Measurements from ENCODE around the gene LENEP. TPM values are rescaled to one million over a fixed set of nuclear protein-coding genes. Genes with fewer than 3 reads are reported as not detected.

LENEP gene
- total RNA-seq, 1 experiment from 2014 or later: not detected

Other genes starting within 250 kb of the LENEP start
- 0.38 and 2.8 TPM in 2 replicates for gene KCNN3, start 123.3 kb upstream of the LENEP start, total RNA-seq (2014; rRNA removed)
- gene PMVK, start 56.9 kb upstream of the LENEP start, total RNA-seq (2014; rRNA removed): 8.0 and 9.1 TPM in 2 replicates
- 94.5 and 141 TPM in 2 replicates for gene PBXIP1, start 37.5 kb upstream of the LENEP start, total RNA-seq (2014; rRNA removed)
- gene PYGO2, start 31.8 kb upstream of the LENEP start, total RNA-seq (2014; rRNA removed): 21.6 and 24.5 TPM in 2 replicates
- 325 and 337 TPM in 2 replicates for gene SHC1, start 22.8 kb upstream of the LENEP start, total RNA-seq (2014; rRNA removed)
- gene CKS1B, start 18.9 kb upstream of the LENEP start, total RNA-seq (2014; rRNA removed): 164 and 175 TPM in 2 replicates
- gene FLAD1, start 10.2 kb upstream of the LENEP start, total RNA-seq (2014; rRNA removed): 30.9 and 41.3 TPM in 2 replicates
- 18.9 and 19.5 TPM in 2 replicates for gene ZBTB7B, start 9.2 kb downstream of the LENEP start, total RNA-seq (2014; rRNA removed)
- gene DCST2, start 40.2 kb downstream of the LENEP start, total RNA-seq (2014; rRNA removed): 0.11 and 0.13 TPM in 2 replicates
- gene DCST1, start 40.2 kb downstream of the LENEP start, total RNA-seq (2014; rRNA removed): not detected in 2 replicates
- 82.4 and 86.7 TPM in 2 replicates for gene ADAM15, start 57.7 kb downstream of the LENEP start, total RNA-seq (2014; rRNA removed)
- 8.0 and 8.7 TPM in 2 replicates for gene EFNA4, start 70.2 kb downstream of the LENEP start, total RNA-seq (2014; rRNA removed)
- gene EFNA3, start 85.3 kb downstream of the LENEP start, total RNA-seq (2014; rRNA removed): 1.7 and 2.1 TPM in 2 replicates
- gene EFNA1, start 134.3 kb downstream of the LENEP start, total RNA-seq (2014; rRNA removed): 0.23 TPM in 1 of 2 replicates, not detected in the other
- gene SLC50A1, start 142.3 kb downstream of the LENEP start, total RNA-seq (2014; rRNA removed): 24.7 and 31.8 TPM in 2 replicates
- 86.9 and 101 TPM in 2 replicates for gene DPM3, start 146.9 kb downstream of the LENEP start, total RNA-seq (2014; rRNA removed)
- 95.3 and 96.7 TPM in 2 replicates for gene KRTCAP2, start 179.7 kb downstream of the LENEP start, total RNA-seq (2014; rRNA removed)
- gene TRIM46, start 180.3 kb downstream of the LENEP start, total RNA-seq (2014; rRNA removed): 3.1 and 3.3 TPM in 2 replicates
- gene THBS3, start 214.3 kb downstream of the LENEP start, total RNA-seq (2014; rRNA removed): 17.4 and 26.4 TPM in 2 replicates
- 47.6 and 49.1 TPM in 2 replicates for gene MTX1, start 215.1 kb downstream of the LENEP start, total RNA-seq (2014; rRNA removed)